ENCODE data around the gene CEL.
"Not testable (repeated sequence)": the region's sequence is repeated elsewhere in the genome, so short reads cannot be mapped to it uniquely, and the experiment has no call there.

The CEL gene

DNA sequence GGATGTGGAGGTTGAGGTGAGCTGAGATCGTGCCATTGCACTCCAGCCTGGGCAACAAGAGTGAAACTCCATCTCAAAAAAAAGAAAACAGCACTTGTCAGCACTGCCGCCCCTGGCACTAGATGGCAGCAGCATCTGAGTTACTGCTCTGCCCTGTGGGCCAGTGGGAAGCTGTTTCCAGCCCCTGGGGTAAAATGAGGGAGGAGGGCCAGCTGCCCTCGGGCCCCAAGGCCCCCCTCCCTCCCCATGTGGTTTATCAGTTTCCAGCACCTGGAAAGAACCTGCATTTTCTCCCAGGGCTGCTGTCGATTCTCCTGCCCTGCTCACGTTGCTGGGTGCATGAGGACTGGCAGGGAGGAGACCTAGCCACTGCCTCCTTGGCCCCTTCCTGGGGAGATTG lies 13.2 kb upstream of the CEL start:
- DNase-seq (ENCODE audit: low read depth) = no peak

DNA sequence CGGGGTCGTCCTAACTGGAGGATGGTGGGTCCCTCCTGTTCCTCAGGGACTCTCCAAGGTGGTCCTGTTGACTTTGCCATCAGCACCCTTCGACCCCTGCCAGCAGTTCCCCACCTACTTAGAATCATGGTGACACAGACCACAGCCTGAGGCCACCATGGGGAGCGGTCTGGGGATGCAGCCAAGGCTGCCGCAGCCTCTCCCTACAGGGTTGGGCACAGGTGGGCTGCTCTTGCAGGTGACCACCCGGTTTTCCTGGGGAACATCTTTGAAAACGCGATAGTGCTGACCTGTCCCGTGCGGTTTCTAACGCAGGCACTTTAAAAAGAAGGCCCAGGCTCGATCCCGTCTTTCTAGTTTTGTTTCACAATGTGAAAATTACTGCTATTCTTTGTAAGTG lies 12.7 kb upstream of the CEL start:
- DNase-seq (ENCODE audit: low read depth) = no peak

DNA sequence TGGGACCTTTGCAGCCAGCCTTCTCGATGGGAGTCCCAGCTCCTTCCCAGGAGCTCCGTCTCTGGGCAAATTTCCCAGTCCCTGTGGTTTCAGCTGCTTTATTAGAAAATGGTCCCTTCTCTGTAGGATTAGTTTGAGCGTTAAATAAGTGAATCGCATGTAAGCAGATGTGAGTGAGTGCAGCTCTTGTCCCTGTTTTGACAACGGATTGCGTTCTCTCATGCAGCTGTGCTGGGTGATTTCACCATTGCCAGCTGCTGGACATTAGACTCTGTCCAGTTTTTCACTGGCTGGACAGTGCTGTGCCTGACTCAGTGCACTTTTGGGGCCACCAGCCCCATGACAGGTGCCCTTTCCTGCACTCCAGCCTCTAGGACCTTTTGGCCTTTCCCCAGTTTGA lies 11.6 kb upstream of the CEL start:
- no peak for DNase-seq (ENCODE audit: low read depth)

DNA sequence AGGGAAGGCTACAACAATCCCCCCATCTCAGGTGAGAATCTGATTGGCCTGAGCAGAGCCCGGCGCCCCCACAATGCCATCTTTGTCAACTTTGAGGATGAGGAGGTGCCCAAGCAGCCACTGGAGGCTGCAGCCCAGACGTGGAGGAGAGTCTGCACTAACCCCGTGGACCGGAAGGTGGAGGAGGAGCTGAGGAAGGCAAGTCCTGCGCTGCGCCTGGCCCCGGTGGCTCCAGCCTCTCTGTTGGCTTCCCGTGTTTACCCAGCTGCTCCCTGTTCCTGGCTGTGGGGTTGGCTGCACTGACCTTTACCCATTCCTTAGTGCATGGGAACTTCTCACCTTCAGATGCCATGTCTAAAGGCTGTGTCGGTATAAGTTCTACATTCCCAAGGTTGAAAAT lies 11.0 kb upstream of the CEL start:
- no peak for DNase-seq (ENCODE audit: low read depth)

DNA sequence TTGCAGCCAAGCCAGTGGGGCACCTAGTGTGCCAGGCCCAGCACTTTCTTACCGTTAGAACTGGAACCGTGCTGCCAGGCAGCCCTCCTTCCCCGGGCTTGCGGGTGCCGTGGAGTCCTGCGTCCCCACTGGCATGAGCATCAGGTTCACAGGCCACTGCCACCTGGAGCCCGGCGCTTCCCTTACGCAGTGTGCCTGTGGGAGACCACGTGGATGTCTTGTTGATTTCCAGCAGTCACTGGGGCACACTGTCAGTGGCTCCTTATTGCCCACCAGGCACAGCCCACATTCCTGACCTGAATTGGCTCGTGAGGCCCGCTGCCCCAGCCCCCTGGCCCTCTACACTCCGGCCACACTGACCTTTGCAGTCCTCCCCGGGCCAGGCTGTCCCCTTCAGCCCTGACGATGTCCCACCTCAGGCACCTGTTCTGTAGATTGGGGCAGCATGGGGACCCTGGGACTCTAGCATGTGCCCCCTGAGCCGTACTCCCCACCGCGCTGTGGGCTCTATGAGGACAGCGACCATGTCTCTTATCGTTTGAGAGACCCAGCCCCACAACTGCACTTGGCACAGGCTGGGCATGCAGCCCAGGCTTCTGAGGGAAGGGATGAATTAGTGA lies 10.4 kb upstream of the CEL start:
- DNase-seq (ENCODE audit: low read depth) = no peak

DNA sequence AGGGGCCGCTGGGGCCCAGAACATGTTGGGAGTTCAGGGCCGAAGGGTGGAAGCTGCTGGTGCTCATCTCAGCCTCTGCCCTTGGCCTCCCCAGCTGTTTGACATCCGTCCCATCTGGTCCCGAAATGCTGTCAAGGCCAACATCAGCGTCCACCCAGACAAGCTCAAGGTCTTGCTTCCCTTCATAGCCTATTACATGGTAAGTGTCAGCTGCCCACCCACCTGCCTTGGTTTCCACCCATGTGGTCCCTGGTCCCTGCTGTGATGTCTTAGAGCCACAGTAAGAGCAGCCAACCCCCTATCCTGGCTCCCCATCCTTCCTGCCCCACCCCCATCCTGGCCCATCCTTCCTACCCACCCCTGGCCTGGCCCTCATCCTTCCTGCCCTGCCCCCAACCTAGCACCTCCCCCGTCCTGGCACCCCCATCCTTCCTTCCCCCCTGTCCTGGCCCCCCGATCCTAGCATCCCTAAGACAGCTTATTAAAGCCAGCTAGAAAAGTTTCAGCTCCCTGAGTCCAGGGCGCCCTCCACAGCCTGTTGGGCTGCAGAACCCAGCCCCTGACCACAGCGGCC lies 9.7 kb upstream of the CEL start:
- DNase-seq (ENCODE audit: low read depth) = no peak

DNA sequence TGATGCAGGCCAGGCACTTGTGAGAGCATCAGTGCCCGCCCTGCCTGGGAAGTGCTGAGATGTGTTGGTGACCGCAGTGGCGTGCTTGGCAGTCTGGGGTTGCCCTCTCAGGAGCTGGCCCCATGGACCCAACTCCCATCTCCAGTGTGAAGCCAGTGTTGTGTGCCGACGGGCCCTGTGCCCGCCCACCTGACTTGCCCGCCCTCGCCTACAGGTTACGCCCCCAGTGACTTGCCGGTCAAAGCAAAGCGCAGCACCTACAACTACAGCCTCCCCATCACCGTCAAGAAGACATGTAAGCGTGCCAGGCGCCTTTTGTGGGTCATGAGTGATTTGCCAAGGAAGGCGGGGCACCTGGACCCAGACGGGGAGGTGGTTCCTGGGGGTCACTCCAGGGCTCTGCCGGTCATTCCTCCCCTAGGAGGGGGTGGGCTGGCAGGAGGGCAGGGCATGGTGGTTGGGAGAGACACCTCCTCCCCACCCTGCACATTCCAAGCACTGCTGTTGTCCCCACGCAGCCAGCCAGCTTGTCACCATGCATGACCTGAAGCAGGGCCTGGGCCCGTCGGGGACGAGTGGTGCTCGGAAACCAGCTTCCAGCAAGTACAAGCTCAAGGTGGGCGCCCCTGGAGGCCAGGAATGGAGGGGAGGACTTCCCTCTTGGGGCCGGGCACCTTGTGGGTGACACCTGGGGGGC lies 7.4 kb upstream of the CEL start:
- DNase-seq (ENCODE audit: low read depth) = no peak

DNA sequence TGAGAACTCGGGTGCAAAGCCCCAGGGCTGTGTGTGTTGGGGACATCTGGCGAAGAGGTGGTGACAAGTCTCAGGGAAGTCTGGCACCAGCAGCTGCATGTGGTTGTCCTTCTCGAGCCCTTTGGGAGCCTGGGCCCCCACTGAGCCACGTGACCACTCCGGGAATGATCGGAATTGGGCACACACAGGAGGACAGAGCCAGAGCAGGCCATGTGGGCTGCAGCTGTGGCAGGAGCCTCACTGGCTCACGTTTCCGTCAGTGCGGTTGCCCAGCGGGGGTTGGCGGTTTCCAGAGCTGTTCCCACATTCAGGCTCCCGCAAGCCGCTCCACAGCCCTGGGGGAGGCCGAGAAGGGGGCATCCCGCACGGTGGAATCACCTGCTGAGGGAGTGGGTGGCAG lies 6.8 kb upstream of the CEL start:
- DNase-seq (ENCODE audit: low read depth) = no peak

DNA sequence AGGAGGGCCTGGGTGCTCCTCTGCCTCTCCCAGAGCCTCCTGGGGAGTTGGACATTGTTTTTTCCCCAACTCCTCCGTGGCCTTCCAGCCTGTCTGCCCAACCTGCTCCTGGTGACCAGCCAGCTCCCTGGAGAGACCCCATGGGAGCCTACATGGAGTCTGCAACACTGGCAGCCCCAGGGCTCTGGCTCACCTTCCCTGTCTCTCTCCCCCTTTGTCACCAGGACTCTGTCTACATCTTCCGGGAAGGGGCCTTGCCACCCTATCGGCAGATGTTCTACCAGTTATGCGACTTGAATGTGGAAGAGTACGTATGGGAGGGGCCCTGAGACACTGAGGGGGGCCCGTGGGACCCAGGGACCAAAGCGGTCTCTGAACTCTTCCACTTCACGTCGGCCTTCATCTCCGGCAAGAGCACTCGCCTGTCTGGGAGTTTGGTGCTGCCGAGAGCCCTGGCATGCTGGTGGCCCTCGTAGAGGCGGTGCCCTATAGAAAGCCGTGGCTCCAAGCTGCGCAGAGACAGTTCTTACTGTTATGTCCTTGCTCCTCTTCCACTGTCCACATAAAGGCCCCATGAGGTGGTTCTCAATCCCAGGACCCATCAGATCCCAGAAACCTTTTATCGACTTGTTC lies 5.9 kb upstream of the CEL start:
- no peak for DNase-seq (ENCODE audit: low read depth)

DNA sequence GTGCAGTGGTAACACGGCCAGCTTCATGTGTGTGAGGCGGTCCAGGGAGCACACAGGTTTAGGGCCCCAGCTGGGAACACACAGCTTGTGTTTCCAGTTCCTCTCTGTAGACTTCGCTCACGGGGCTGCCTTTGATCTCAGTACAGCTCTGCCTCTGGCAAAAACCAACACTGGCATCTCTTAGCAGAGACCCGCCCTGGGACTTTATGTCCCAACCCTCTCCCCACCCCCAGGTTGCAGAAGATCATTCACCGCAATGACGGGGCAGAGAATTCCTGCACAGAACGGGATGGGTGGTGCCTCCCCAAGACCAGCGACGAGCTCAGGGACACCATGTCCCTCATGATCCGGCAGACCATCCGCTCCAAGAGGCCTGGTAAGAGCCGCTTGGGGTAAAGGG lies 5.2 kb upstream of the CEL start:
- no peak for DNase-seq (ENCODE audit: low read depth)

DNA sequence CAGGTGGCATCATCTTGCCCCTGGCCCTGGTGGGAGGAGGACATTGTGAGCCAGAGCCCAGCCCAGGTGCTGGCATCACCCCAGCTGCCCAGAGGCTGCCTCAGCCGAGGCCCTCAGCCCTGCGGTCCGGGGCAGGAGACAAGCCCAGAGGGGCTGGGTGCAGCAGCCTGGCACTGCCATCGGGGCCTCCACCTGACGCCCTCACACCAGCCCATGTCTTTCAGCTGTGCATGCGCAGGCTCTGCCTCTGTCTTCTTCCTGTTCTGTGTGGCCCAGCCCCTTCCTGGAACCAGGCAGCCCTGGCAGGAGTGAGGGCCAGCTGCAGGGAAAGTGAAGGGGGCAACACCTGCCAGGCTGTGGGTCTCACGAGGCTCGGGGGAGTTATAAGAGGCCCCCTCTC lies 4.8 kb upstream of the CEL start:
- no peak for DNase-seq (ENCODE audit: low read depth)

DNA sequence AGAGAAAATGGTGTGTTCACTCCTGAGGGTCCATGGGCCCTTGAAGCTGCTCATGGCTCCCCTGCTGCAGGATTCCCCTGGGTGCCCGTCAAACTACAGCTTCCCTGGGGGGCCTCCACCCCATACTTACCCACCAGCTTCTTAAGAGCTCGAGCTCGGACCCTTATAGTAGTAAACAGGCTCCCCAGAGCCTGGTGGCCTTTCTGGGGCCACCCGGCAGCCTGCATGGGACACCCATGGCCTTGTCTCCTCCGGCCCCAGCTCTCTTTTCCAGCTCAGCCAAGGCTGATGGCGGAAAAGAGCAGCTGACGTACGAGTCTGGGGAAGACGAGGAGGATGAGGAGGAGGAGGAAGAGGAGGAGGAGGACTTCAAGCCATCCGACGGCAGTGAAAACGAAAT lies 4.2 kb upstream of the CEL start:
- DNase-seq (ENCODE audit: low read depth) = no peak

DNA sequence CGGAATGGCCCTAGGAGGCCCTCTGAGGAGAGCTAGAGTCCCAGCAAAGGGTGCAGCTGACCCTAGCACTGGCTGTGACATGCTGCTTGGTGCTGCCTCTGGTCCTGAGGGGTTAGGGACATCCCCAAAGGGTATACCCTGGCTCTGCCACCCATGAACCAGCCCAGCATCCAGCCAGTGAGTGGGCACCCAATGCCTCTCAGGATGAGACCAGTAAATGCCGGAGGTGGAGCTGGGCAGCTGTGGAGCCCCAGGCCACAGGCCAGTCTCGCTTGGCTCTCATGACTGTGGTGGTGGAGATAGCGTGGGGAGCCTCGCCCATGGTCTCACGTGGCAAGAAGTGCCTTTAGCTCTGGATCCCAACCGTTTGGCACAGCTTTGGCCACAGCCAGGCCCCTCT lies 3.7 kb upstream of the CEL start:
- no peak for DNase-seq (ENCODE audit: low read depth)

DNA sequence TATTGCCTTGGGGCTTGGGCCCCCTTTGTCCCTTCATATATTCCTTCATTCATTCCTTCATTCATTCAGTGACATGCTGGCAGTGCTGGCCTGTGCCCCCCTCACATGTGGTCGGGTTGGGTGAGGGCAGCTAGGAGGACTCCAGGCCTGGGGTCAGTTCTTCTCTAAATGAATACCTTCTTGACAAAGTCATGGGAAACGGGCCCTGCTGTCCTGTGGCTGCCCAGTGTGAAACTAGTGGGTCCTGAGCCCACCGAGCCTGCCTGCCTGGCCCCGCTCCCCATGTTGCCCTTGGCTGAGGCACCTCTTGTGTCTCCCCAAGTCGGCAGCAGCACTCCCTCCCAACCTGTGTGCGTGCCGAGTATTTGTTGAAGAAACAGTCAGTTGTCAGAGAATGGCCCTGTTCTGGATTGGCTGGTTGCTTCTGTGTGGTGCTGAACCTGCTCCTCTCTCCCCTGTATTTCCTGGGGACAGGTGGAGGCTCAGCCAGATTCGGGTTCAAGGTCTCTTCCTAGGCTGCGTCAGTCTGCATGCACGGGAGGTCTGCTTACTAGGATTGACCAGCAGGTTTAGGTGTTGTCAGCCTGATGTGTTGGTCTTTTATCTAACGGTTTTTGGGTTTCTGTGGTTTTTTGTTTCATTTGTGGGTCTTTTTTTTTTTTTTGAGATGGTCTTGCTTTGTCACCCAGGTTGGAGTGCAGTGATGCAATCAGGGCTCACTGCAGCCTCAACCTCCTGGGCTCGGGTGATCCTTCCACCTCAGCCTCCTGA lies 3.0 kb upstream of the CEL start:
- no peak for DNase-seq (ENCODE audit: low read depth)

DNA sequence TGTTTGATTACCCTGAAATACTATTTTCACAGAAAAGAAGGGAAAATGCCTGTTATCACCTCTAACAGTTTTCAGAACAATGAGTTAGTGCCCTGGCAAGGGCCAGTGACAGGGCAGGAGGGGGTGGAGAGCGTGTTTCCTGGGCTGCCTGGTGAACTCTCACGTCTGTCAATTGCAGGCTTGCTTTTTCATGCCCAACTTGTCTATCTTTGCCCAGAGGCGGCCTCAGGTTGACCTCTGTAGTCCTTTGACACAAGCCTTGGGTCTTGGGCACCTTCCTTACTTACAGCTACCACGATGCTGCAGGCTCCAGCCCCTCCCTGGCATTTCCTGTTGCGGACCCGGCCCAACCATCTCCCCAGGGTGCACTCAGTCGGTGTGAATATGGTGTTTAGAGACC lies 2.2 kb upstream of the CEL start:
- DNase-seq (ENCODE audit: low read depth) = no peak

DNA sequence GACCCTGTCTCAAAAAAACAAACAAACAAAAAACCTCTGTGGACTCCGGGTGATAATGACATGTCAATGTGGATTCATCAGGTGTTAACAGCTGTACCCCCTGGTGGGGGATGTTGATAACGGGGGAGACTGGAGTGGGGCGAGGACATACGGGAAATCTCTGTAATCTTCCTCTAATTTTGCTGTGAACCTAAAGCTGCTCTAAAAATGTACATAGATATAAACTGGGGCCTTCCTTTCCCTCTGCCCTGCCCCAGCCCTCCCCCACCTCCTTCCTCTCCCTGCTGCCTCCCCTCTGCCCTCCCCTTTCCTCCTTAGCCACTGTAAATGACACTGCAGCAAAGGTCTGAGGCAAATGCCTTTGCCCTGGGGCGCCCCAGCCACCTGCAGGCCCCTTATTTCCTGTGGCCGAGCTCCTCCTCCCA lies 1.4 kb upstream of the CEL start:
- DNase-seq (ENCODE audit: low read depth) = no peak

DNA sequence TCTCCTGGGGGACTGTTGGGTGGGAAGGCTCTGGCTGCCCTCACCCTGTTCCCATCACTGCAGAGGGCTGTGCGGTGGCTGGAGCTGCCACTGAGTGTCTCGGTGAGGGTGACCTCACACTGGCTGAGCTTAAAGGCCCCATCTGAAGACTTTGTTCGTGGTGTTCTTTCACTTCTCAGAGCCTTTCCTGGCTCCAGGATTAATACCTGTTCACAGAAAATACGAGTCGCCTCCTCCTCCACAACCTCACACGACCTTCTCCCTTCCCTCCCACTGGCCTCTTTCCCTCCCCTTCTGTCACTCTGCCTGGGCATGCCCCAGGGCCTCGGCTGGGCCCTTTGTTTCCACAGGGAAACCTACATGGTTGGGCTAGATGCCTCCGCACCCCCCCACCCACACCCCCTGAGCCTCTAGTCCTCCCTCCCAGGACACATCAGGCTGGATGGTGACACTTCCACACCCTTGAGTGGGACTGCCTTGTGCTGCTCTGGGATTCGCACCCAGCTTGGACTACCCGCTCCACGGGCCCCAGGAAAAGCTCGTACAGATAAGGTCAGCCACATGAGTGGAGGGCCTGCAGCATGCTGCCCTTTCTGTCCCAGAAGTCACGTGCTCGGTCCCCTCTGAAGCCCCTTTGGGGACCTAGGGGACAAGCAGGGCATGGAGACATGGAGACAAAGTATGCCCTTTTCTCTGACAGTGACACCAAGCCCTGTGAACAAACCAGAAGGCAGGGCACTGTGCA lies 590 bp upstream of the CEL start:
- DNase-seq (ENCODE audit: low read depth) = not testable (repeated sequence)

DNA sequence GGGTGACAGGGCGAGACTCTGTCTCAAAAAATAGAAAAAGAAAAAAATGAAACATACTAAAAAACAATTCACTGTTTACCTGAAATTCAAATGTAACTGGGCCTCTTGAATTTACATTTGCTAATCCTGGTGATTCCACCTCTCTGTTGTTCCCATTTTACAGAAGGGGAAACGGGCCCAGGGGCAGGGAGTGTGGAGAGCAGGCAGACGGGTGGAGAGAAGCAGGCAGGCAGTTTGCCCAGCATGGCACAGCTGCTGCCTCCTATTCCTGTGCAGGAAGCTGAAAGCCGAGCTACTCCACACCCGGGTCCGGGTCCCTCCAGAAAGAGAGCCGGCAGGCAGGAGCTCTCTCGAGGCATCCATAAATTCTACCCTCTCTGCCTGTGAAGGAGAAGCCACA lies 788 bp downstream of the CEL start:
- DNase-seq (ENCODE audit: low read depth) = not testable (repeated sequence)

DNA sequence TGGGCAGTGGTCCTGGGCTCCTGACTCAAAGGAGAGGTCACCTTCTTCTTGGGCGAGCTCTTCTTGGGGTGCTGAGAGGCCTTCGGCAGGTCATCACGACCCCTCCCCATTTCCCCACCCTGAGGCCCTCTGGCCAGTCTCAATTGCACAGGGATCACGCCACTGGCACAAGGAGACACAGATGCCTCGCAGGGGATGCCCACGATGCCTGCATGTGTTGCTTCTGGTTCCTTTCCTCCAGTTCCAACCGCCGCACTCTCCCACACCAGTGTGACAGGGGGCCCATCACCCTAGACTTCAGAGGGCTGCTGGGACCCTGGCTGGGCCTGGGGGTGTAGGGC lies 1.3 kb downstream of the CEL start:
- no peak for DNase-seq (ENCODE audit: low read depth)

DNA sequence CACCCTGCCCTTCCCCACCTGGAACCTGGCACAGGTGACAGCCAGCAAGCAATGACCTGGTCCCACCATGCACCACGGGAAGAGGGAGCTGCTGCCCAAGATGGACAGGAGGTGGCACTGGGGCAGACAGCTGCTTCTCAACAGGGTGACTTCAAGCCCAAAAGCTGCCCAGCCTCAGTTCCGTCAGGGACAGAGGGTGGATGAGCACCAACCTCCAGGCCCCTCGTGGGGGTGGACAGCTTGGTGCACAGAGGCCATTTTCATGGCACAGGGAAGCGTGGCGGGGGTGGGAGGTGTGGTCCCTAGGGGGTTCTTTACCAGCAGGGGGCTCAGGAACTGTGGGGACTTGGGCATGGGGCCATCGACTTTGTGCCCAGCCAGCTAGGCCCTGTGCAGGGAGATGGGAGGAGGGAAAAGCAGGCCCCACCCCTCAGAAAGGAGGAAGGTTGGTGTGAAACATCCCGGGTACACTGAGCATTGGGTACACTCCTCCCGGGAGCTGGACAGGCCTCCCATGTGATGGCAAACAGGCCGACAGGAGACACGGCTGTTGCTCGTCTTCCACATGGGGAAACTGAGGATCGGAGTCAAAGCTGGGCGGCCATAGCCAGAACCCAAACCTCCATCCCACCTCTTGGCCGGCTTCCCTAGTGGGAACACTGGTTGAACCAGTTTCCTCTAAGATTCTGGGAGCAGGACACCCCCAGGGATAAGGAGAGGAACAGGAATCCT lies 1.9 kb downstream of the CEL start:
- no peak for DNase-seq (ENCODE audit: low read depth)
